Measurements from ENCODE around the gene TOP1. TPM values are rescaled to one million over a fixed set of nuclear protein-coding genes. Genes with fewer than 3 reads are reported as not detected.

Gene TOP1
- total RNA-seq, 1 experiment from 2014 or later, result 144 TPM

GRCh38 chr20:40992349-40993113, 36.1 kb upstream of the TOP1 start:
- ChIA-PET CTCF (interaction anchor here (0.9 to 4.0 kb wide), 10 partner anchors 9 to 149 kb away, joined by 3 to 140 read pairs (median 24); partner anchors contain the start of genes PLCG1 and TOP1), POLR2A (interaction anchor here (0.8 kb wide), 1 partner anchor 26 kb away, joined by 3 read pairs; no protein-coding TSS in a partner anchor)
- TF ChIP-seq CTCF (IDR thresholded peaks at IDR 0.05; ENCODE audit: insufficient read depth in 1 of 2, low read depth in 1 of 2, low read length in 1 of 2, severe bottlenecking in 1 of 2, unreplicated experiment in 1 of 2), result no peak
- Mint-ChIP-seq H3K27me3 (ENCODE audit: insufficient read depth, unreplicated experiment) (no peaks in the 10 kb centered on the region), H3K4me3 (ENCODE audit: unreplicated experiment) (no peak overlapping the region), H3K36me3 (ENCODE audit: insufficient read depth, unreplicated experiment) (no peaks in the 10 kb centered on the region), H3K9me3 (ENCODE audit: unreplicated experiment) (no peaks in the 10 kb centered on the region), H3K27ac (ENCODE audit: unreplicated experiment) (no peak overlapping the region), H3K4me1 (ENCODE audit: low read depth, unreplicated experiment) (peaks cover 30% of the 10 kb centered on the region)
- DNase-seq, result no peak
- no peaks in the 10 kb centered on the region for H3K36me3 ChIP-seq (ENCODE audit: control insufficient read depth, insufficient read depth, low read length)
- H3K9me3 ChIP-seq, result no peaks in the 10 kb centered on the region
- H3K4me1 ChIP-seq, result peaks cover 17% of the 10 kb centered on the region
- no peak overlapping the region for H3K4me3 ChIP-seq (ENCODE audit: low read depth, low read length)
- intact Hi-C loops (cut with micrococcal nuclease; ENCODE audit: unreplicated experiment), result no loop called here
- BruUV-seq (replicated peaks), result no TSS peak
- H3K27me3 ChIP-seq (replicated peaks; ENCODE audit: control insufficient read depth, insufficient read depth, low read length), result no peaks in the 10 kb centered on the region

GRCh38 chr20:40993794-40994540, 34.7 kb upstream of the TOP1 start:
- Histone ChIP-seq H3K4me1 (peaks cover 19% of the 10 kb centered on the region), H3K36me3 (ENCODE audit: control insufficient read depth, insufficient read depth, low read length) (no peaks in the 10 kb centered on the region), H3K9me3 (no peaks in the 10 kb centered on the region), H3K27me3 (replicated peaks; ENCODE audit: control insufficient read depth, insufficient read depth, low read length) (no peaks in the 10 kb centered on the region), H3K4me3 (ENCODE audit: low read depth, low read length) (no peak overlapping the region)
- ChIA-PET POLR2A (no interaction called here), CTCF (interaction anchor here (0.7 to 4.0 kb wide), 5 partner anchors 8 to 101 kb away, joined by 3 to 140 read pairs (median 6); no protein-coding TSS in a partner anchor)
- Mint-ChIP-seq H3K27me3 (ENCODE audit: insufficient read depth, unreplicated experiment) (no peaks in the 10 kb centered on the region), H3K27ac (ENCODE audit: unreplicated experiment) (no peak overlapping the region), H3K4me3 (ENCODE audit: unreplicated experiment) (no peak overlapping the region), H3K36me3 (ENCODE audit: insufficient read depth, unreplicated experiment) (no peaks in the 10 kb centered on the region), H3K9me3 (ENCODE audit: unreplicated experiment) (no peaks in the 10 kb centered on the region), H3K4me1 (ENCODE audit: low read depth, unreplicated experiment) (peaks cover 30% of the 10 kb centered on the region)
- intact Hi-C loops (cut with micrococcal nuclease; ENCODE audit: unreplicated experiment), result no loop called here
- TF ChIP-seq CTCF (IDR thresholded peaks at IDR 0.05; ENCODE audit: insufficient read depth in 1 of 2, low read depth in 1 of 2, low read length in 1 of 2, severe bottlenecking in 1 of 2, unreplicated experiment in 1 of 2), result no peak
- DNase-seq, result no peak
- BruUV-seq (replicated peaks), result no TSS peak

- Histone ChIP-seq H3K36me3 (ENCODE audit: control insufficient read depth, insufficient read depth, low read length) (no peaks in the 10 kb centered on the region), H3K4me3 (ENCODE audit: low read depth, low read length) (no peak overlapping the region), H3K27me3 (replicated peaks; ENCODE audit: control insufficient read depth, insufficient read depth, low read length) (no peaks in the 10 kb centered on the region), H3K9me3 (no peaks in the 10 kb centered on the region), H3K4me1 (peaks cover 10% of the 10 kb centered on the region)
- TF ChIP-seq CTCF (IDR thresholded peaks at IDR 0.05; ENCODE audit: insufficient read depth in 1 of 2, low read depth in 1 of 2, low read length in 1 of 2, severe bottlenecking in 1 of 2, unreplicated experiment in 1 of 2), result no peak
- CTCF ChIA-PET, result no interaction called here
- H3K27me3 Mint-ChIP-seq (ENCODE audit: insufficient read depth, unreplicated experiment), result no peaks in the 10 kb centered on the region
- BruUV-seq (replicated peaks), result no TSS peak
- no peak overlapping the region for H3K4me3 Mint-ChIP-seq (ENCODE audit: unreplicated experiment)
- no peaks in the 10 kb centered on the region for H3K36me3 Mint-ChIP-seq (ENCODE audit: insufficient read depth, unreplicated experiment)
- no peak overlapping the region for H3K27ac Mint-ChIP-seq (ENCODE audit: unreplicated experiment)
- peaks cover 14% of the 10 kb centered on the region for H3K4me1 Mint-ChIP-seq (ENCODE audit: low read depth, unreplicated experiment)
- DNase-seq, result no peak
- intact Hi-C loops (cut with micrococcal nuclease; ENCODE audit: unreplicated experiment), result no loop called here
- POLR2A ChIA-PET, result no interaction called here
- H3K9me3 Mint-ChIP-seq (ENCODE audit: unreplicated experiment), result no peaks in the 10 kb centered on the region
Measured at GRCh38 chr20:40996326-40996725, 32.3 kb upstream of the TOP1 start.
